Embryonic facial prominence (tissue), 1 donor: Measurements from ENCODE around the gene OSGIN1.
A peak's percentile ranks its signal among the peaks of the same experiment; 100 is the strongest.

Source experiments
- DNase-seq: peaks from one replicate; pipeline ENCODE4 v3.0.0-alpha.2; 2016; ENCODE audit errors: extremely low spot score

Gene OSGIN1

GRCh38 chr16:83952940-83953795 lies at the start of gene OSGIN1:
TSS of gene OSGIN1 (plus strand) at chr16:83953240. CDS start at chr16:83957672, 4,432 bp downstream.
- peak; percentile 56 for DNase-seq

DNA sequence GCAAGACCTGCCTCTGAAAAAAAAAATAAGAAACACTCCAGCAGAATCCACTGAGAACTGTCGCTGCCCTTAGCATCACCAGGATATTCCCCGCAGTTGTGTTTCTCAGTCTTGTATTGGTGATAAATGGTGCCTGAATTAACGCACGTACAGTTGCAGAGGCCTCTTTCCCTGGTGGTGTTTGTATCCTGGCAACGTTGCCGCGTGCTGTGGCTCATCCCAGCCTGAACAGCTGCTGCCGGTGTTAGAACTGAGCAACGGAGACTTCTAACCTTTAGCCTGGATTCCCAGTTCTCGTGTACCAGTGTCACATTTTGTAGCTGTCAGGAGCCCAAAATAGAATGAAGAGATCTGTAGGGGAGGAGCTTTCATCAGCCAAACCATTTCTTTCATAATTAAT lies 49.3 kb upstream of the OSGIN1 start:
- DNase-seq: no peak

DNA sequence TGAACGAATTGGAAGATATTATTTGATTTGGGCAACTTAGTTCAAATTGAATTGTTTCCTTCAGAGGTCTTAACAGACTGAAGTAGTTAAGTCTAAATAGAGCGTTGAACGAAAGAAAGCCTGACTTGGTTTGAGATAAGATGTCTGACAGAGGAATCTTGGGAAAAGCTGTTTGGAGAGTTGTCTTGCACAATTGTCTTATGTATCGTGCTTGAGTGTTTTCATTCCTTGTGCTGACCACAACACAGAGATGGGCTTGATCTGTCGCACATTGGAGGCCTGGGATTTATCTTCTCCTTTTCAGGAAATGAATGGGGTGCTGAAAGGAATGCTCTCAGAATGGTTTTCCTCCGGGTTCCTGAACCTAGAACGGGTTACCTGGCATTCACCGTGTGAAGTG lies 46.4 kb upstream of the OSGIN1 start:
- DNase-seq: no peak

GRCh38 chr16:83907111-83907510 lies 45.9 kb upstream of the OSGIN1 start:
- DNase-seq: no peak

DNA sequence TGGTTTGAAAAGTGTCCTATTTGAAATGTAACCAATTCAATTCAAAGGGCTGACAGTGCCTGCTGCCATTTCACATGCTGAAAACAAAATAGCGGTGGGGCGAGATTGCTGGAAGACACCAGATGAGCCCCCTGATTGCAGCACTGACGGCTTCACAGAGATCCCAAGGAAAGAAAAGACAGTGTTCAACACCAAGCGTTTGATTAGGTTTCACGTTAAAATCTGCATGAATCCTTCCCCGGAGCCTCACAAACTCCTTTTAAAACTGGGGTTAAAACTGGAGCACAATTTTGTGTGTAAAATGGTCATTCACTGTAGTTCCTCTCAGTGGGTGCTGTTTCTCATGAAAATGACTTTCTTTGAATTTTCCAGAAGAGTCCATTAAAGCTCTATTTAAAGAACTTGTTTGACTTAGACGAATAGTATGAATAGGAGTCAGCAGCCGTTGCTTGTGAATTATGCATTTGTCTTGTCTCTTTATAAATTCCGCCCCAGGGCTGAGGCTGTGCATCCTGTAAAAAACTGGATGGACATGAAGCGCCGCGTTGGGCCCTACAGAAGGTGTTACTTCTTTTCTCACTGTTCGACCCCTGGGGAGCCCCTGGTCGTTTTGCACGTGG lies 45.3 kb upstream of the OSGIN1 start:
- no peak for DNase-seq

DNA sequence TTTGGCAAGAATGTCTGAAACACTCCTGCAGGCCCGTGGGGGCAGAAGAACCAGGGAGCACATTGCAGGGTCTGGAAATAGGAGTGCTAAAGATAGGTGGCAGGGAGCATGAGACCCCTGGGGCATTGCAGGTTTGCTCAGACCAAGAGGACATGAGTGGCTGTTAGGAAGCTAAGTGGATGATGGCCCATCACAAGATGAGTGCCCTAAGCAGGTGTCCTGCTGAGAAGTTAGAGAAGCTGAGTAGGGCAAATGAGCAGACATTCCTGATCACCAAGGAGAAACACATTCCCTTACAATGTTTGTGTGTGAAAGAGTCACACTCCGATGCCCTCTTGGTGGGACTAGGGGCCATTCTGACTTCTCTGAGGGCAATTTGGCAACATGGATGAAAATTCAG lies 44.2 kb upstream of the OSGIN1 start:
- no peak for DNase-seq

DNA sequence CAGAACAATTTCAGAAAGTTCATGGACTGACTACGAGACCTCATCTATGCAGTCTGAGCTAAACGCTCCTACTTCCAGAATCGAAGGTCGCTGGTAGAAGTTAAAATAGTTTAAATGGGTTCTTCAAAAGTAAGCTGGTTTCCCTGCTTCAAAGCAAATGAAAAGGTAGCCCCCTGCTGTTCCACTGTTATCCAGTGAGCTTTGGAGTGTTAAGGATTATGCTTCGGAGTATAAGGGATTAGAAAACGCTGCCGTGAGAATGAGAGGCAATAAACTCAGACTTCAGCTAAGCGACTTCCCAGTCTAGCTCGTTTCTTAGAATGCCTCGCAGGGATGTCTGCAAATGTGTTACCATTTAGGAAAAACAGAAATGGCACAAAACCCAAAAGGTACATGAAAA lies 41.8 kb upstream of the OSGIN1 start:
- no peak for DNase-seq

DNA sequence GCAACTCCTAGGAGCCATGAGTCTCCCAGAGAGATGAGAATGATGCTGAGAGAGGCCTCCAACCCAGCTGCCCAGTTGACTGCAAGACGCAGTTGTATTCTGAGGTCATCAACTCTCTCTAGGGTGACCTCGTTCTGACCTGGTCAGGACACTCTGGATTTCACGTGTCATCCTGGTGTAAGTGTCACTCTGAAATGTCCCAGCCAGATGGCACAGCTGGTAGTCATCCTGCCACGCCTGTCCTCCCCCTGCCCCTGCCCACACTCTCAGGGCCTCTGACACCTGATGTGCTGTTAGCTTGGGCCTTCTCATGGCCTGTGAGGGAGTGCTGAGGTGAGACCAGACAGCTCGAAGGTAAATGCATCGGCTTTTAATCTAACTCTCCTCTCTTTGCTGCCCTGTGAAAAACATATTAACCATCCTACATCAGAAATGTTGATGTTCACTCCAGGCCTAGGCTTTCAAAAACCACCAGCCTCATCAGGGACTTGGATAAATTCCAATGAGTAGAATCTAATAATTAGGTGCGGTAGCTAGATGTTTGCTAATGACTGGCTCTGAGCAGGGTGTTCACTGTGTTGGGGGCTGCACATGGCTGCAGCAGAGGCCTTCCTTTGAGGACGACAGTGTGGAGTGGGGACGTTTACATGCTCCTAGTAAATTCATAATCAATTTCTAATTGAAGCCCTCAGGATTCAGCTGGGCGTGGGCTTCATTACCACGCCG lies 40.4 kb upstream of the OSGIN1 start:
- DNase-seq: no peak

GRCh38 chr16:83913245-83913633 lies 39.8 kb upstream of the OSGIN1 start:
- DNase-seq: no peak

GRCh38 chr16:83914091-83914710 lies 38.8 kb upstream of the OSGIN1 start:
- no peak for DNase-seq

- no peak for DNase-seq
These were observed 38.0 kb upstream of the OSGIN1 start for GRCh38 chr16:83915081-83915480.

DNA sequence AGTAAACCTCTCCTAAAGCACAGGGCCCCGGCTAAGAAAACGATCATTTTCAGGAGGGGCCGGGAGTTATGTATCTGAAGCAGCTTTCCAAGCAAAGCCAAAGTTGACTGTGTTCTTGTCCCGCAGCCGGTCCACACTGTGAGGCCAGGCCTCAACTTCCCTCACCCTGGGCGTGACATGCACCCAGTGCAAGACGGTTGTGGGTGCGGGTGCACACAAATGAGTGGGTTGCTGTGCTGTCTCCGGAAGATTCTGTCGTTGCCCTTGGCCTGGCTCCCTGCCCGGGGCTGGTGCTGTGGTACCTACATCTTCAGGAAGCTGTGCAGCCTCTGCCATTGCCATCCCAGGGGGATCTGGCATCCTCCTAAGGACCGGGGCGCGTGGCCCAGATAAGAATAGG lies 37.5 kb upstream of the OSGIN1 start:
- DNase-seq: no peak

DNA sequence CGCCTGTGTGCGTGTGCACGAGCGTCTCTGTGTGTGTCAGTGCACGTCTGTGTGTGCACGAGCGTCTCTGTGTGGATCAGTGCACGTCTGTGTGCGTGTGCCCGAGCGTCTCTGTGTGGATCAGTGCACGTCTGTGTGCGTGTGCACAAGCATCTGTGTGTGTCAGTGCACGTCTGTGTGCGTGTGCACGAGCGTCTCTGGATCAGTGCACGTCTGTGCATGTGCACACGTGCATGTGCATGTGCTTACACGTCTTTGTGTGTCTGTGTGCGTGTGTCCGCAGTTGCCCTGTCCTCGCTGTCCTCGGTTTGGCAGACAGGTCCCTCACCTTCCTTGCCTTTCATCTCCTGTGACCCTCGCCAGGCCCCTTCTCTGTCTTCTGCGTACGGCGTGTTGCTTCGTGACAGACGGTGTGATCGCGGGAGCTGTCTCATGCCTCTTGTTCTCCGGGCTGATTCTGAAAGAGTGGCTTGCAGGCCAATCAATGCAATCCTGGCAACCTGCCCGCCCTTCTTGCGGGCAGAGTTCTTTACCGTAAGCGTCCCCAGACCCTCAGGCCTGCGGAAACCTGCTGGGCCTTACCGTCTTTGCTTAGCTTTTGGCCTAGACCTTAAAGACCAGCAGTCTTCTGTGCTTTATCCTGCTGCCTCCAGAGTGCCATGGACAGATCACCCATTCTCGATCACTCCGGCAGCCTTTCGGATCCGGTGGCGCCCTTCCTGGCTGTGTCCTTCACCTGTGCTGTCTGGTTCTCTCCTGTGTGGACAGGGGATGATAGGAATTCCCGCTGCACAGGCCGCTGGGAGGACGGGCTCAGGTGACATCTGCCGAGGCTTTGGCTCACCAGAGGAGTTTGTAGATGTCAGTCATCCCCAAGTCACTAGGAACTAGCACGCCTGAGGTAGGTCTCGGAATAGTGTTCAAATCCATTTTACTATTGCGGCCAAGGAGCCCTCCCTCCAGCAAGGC lies 35.6 kb upstream of the OSGIN1 start:
- no peak for DNase-seq

DNA sequence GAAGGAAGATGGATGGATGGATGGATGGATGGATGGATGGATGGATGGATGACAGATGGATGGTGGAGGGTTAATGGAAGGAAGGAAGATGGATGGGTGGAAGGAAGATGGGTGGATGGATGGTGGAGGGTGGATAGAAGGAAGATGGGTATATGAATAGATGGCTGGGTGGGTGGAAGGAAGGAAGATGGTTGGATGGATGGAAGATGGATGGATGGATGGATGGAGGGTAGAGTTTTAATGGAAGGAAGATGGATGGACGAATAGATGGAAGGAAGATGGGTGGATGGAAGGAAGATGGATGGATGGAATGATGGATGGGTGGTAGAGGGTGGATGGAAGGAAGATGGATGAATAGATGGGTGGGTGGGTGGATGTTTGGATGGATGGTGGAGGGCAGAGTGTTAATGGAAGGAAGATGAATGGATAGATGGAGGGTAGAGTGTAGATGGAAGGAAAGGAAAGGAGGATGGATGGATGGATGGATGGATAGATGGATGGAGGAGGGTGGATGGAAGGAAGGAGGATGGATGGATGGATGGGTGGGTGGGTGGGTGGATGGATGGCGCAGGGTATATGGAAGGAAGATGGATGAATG lies 32.0 kb upstream of the OSGIN1 start:
- DNase-seq: no peak

- DNase-seq: no peak
These were observed 29.3 kb upstream of the OSGIN1 start for GRCh38 chr16:83923581-83924365.

DNA sequence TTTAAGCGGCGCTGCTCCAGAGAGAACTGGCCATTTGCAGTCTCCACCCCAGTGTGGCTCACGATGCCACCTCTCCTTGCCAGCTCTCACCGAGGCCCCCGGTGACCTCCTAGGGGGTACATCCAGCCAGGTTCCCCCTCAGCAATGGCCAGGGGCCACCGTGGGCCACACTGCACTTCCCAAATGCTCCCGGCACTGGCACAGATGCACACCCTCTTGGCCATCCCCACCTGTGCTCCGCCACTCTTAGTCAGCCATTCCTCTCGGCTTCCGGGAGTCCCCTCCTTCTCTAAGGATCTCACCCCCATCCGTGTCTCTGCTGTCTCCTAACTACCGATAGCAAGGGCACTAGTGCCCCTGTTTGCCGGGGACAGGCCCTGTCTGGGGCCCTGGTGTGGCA lies 28.4 kb upstream of the OSGIN1 start:
- no peak for DNase-seq

DNA sequence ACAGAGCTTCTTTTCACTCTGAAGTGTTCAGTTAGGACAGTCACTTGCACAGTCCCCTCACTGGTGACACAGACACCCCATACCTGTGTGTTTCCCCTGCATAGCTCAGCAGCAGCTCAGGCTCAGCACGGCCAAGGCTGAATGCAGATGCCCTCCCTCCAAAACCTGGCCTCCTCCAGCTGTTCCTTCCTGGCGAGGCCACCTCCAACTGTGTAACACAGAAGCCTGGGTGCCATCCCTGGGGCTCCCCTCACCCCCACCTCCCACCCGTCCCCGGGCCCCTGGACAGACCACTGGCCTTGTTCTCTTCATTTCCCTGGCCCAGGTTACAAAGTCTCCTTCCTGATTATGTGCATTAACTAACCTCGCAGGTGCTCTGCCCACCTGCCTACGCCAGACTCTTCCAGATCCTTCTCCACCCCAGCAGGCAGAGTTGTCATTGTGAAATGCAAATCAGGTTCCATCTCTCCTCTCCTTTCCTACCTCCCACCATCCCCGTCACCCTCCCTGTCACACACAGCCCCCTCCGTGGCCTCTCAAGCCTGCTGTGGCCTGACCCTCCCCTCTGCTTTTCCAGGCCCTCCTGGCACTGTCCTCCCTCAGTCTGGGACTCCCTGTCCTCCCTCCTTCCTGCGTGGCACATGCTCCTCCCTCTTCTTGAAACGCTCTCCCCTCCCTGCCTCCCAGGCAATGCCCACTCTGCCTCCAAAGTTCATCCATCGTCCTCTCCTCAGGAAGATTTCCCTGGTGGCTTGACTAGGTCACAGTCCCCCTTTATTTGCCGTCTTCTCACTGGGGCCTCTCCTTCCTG lies 27.7 kb upstream of the OSGIN1 start:
- DNase-seq: no peak

DNA sequence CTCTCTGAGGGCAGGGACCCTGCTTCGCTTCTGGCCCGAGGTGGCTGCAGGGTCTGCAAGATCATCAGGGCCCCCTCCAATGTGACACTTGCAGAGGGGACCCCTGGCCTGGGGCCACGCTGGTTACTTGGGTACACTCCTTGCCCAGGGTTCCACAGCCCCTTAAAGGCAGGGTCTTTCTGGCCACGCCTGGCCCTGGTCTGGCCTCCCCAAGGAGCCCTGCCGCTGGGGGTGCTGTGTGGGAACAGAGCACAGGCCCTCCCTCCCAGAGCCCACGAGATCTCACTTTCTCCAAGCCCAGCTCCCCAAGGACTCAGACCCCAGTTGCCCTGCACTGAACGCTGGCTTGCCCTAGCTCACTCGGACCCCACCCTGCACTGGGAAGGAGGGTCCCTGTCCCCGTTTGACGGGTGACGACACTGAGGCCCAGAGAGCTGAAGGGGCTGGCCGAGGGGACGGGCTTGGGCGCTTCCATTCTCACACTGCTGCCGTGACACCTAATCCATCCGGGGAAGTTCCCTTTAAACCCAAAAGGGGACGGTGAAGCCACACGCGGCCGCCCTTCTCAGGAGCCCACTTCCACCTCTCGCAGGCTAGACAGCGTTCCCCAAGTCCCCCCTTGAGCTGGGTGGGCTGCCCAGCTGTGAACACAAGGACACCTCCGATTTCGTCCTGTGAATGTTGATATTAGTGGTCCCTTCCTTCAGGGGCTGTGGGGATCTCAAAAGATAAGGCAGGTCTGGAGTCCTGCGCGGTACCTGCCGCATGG lies 26.9 kb upstream of the OSGIN1 start:
- DNase-seq: no peak
